ENCODE results near the gene GMDS. TPM values are rescaled to one million over a fixed set of nuclear protein-coding genes. Genes with fewer than 3 reads are reported as not detected.

Gene GMDS
- total and polyA plus RNA-seq, 2 of the 13 experiments (the other 11 are each of a cell fraction or from before 2014, with no cell fraction given) = 64.4 to 112 TPM

- WGBS (ENCODE audit: low lambda C conversion rate) = 97% methylated on average over 9 of the region's 9 CpGs
- Histone ChIP-seq H2AFZ (ENCODE audit: low read length) (no peak overlapping the region), H3K4me2 (ENCODE audit: low read depth, low read length) (no peak overlapping the region), H3K27ac (ENCODE audit: extremely low read length, insufficient read depth, low read length) (no peak overlapping the region), H4K20me1 (ENCODE audit: insufficient read depth, low read length) (no peaks in the 10 kb centered on the region; the same call in 1 of the 2 replicates), H3K36me3 (replicated peaks in 1 of 2; ENCODE audit: control insufficient read depth in 1 of 2, insufficient read depth in 2 of 2, low read length in 2 of 2) (peaks cover 0 to 15% of the 10 kb centered on the region in 2 experiments; a peak in 3 of 5 replicates), H3K9me3 (ENCODE audit: low read length) (no peaks in the 10 kb centered on the region), H3K9ac (ENCODE audit: insufficient read depth, low read depth, low read length) (no peak overlapping the region), H3K4me3 (replicated peaks in 1 of 3; ENCODE audit: insufficient read depth in 1 of 3, low read depth in 2 of 3, low read length in 3 of 3) (no peak overlapping the region), H3K79me2 (ENCODE audit: insufficient read depth, low read length) (no peaks in the 10 kb centered on the region), H3K4me1 (ENCODE audit: insufficient read depth, low read length) (0 out of 2 replicates have a peak, but pooled peaks cover 8% of the 10 kb centered on the region), H3K27me3 (ENCODE audit: control insufficient read depth in 1 of 2, insufficient read depth in 2 of 2, low read length in 2 of 2) (no peaks in the 10 kb centered on the region)
- POLR2A ChIA-PET = no interaction called here
- in situ Hi-C loops (cut with HindIII; ENCODE audit: extremely low pct_ligation_motif_present, low pct_unique_long_range_greater_than_20kb) = no loop called here
- FAIRE-seq (no peak), ATAC-seq (no peak), DNase-seq (ENCODE audit: low spot score) (no peak)
- BruUV-seq (replicated peaks) = no TSS peak
- TF ChIP-seq ZNF263 (CRISPR knock-in tag; IDR thresholded peaks at IDR 0.05) (no peak), BCLAF1 (IDR thresholded peaks at IDR 0.05) (no peak), ONECUT2 (CRISPR knock-in tag; IDR thresholded peaks at IDR 0.05) (no peak), ZNF329 (CRISPR knock-in tag; IDR thresholded peaks at IDR 0.05; ENCODE audit: low read depth) (no peak), PHB2 (IDR thresholded peaks at IDR 0.05; ENCODE audit: partially characterized antibody) (no peak), ZNF207 (IDR thresholded peaks at IDR 0.05; ENCODE audit: borderline replicate concordance) (no peak), DRAP1 (CRISPR knock-in tag; IDR thresholded peaks at IDR 0.05) (no peak), ARID3A (IDR thresholded peaks at IDR 0.05; ENCODE audit: low read depth, low read length) (no peak), MEIS1 (CRISPR knock-in tag; IDR thresholded peaks at IDR 0.05; ENCODE audit: borderline replicate concordance) (no peak), ZNF549 (CRISPR knock-in tag; IDR thresholded peaks at IDR 0.05) (no peak), NR3C1 (CRISPR knock-in tag; IDR thresholded peaks at IDR 0.05) (no peak), NKX3-1 (CRISPR knock-in tag; IDR thresholded peaks at IDR 0.05) (no peak), ZSCAN20 (CRISPR knock-in tag; IDR thresholded peaks at IDR 0.05; ENCODE audit: borderline replicate concordance) (no peak)
- CTCF ChIA-PET (ENCODE audit: low intra/inter-chr PET ratio, low total read pairs) = no interaction called here
- intact Hi-C loops (cut with micrococcal nuclease; ENCODE audit: unreplicated experiment) = loop anchor here (10.0 kb wide), 1 partner anchor 306 kb away; no protein-coding TSS in a partner anchor
Measured at GRCh38 chr6:1798303-1798964, 447.0 kb downstream of the GMDS start.
